HT-29 (cell line): ENCODE results near the gene PROK1. TPM values are rescaled to one million over a fixed set of nuclear protein-coding genes. Genes with fewer than 3 reads are reported as not detected.
"Not testable (repeated sequence)": the region's sequence is repeated elsewhere in the genome, so short reads cannot be mapped to it uniquely, and the experiment has no call there.

Experiments used
- DNase-seq: peaks from one replicate; pipeline ENCODE4 v3.0.0-alpha.2; 2015; ENCODE audit warnings: low spot score
- total RNA-seq: library from RNA; depleted of rRNA; stranded (reverse); fragments of >200 nt; shearing (Covaris generic); gene quantifications from 2 replicates; pipeline ENCODE4 v1.2.3, GENCODE V29; 2014

PROK1 gene
- total RNA-seq, 1 experiment from 2014 or later: not detected

DNA sequence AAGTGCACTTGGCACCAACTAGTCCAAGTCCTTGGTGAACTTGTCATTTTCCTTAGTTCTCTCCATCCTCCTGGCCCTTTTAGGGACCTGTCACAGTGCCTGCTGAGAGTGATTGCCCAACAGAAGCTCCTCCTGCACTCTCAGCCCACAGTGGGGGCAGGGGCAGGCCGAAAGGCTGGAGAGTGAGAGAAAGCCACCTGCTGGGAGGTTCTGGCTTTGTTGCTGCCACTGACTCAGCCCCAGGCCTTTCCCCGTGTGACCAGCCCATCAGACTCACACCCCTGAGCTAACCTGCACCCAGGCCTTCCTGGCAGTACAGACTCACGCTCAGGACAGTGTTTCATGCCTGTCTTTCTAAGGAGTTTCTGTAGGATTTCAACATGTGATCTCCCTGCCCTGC, 17.1 kb upstream of the PROK1 start:
- peak; percentile 47 for DNase-seq

GRCh38 chr1:110434946-110435345, 16.0 kb upstream of the PROK1 start:
- no peak for DNase-seq

GRCh38 chr1:110436635-110437034, 14.3 kb upstream of the PROK1 start:
- no peak for DNase-seq

- DNase-seq: not testable (repeated sequence)
These were observed 13.2 kb upstream of the PROK1 start for GRCh38 chr1:110437645-110438299.

DNA sequence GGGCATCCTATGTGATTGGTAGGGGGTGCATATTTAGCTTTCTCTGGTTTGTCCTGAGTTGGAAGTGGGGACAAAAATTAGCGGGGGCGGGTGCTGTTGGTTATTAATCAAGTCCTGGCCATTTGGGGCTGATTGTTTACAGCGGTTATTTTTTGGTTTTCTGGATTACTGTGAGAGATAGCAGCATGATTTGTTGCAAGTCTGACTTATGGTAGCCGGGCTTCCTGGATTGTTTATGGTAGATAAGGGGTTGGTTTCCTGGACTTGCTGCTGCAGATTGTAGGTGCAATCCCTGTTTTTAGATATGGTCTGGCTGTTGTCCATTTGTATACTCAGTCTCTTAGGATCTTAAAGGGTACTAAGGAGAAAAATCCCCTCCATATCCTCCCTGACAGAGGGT, 12.1 kb upstream of the PROK1 start:
- DNase-seq: no peak

- DNase-seq: not testable (repeated sequence)
These were observed 11.1 kb upstream of the PROK1 start for GRCh38 chr1:110439873-110440272.

GRCh38 chr1:110440877-110441276, 10.1 kb upstream of the PROK1 start:
- no peak for DNase-seq

DNA sequence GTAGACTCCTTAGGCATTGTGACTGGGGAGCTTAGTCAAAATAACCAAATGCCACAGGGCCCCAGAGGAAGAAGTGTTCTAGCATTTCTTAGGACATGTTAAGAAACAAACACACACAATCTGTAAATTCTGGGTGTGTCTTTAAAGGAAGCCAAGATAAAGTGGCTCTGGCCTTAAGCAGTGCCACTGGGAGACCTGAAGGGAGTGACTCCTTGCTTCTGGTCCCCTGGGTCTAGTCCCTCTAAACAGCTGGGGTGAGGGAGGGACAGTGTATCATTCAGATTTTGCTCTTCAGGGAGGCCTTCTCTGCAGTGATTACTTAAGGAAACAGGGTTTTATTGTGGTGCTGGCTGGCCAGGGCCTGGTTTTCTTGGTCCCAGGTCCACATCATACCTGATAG, 9.1 kb upstream of the PROK1 start:
- no peak for DNase-seq

- no peak for DNase-seq
These were observed 7.5 kb upstream of the PROK1 start for GRCh38 chr1:110443451-110443850.

GRCh38 chr1:110444561-110444960, 6.4 kb upstream of the PROK1 start:
- DNase-seq: no peak

DNA sequence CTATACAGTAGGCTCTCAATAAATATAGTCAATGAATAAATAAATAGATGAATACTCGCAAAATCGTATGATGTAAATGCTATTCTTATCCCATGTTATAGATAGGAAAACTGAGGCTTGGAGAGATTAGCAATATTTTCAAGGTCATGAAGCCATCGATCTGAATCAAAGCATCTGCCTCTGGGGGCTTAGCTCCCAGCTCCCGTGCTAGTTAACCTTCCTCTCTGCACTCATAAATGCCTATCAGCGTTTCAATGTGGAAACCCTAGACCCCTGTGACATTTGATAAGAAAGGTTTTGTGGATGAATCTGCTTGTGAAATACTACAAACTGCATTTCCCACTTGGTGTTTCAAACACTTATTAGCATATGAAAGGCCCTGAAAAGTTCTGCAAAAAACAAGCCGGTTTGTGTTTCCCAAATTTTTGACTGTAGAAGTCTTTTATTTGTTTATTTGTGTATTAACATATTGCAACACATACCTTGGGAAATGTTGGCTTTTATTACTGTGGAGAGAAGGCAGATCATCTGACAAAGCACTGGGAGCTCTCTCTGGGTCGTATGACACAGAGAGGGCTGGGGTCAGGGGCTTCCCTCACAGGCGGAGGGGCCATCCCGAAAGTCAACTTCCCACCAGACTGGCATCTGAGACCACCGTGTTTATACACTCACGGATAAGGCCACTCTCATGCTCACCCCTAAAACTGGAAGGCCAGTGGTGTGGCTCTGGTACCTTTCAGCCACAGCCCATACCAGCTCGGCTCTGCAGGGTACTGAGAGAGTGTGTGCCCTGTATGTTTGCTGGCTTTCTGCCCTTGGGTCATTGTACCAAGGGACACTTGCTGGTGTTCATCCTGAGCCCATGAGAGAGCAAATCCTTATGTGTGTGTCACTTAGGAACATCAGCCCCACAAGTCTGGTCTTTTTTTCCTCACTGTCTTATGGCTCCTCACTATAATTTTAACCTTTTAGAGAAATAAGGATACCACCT, 993 bp upstream of the PROK1 start:
- no peak for DNase-seq

DNA sequence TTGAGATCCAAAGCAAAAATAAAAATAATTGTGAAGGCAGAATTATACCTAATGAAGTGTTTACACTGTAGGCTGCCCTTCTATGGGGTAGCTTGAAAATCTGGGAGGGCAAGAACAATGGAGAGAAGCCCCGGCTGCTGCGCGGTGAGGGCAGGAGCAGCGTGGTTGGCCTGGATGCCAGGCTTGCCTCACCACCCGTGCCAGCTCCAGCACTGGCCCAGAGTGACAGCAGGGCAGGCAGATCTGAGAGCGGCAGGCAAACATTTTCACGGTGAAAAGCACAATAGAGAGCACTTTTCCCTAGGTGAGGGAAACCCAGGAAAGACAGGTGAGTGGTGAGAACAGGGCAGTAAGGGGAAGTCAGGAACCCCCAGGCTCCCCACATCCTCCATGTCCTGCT, 1.4 kb downstream of the PROK1 start:
- DNase-seq: no peak

- no peak for DNase-seq
These were observed 2.9 kb downstream of the PROK1 start for GRCh38 chr1:110453829-110454228.

GRCh38 chr1:110454328-110454727, 3.4 kb downstream of the PROK1 start:
- DNase-seq: no peak

GRCh38 chr1:110455151-110455550, 4.2 kb downstream of the PROK1 start:
- no peak for DNase-seq

DNA sequence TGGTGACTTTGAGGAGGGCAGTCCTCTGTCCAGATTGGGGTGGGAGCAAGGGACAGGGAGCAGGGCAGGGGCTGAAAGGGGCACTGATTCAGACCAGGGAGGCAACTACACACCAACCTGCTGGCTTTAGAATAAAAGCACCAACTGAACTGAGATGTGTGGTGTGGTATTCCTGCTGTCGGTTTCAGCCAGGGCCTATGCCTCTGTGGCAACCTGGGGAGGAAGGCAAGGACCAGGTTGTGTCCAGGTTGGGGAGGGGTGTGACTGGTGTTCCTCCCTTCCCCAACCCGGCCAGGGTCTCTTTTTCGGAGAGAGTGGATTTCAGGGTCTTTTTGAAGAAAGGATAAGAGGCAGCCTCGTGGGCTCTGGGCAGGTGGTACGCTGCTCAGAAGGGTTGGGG, 6.3 kb downstream of the PROK1 start:
- DNase-seq: no peak

- DNase-seq: peak; percentile 89
These were observed 9.6 kb downstream of the PROK1 start for GRCh38 chr1:110460253-110461220.

DNA sequence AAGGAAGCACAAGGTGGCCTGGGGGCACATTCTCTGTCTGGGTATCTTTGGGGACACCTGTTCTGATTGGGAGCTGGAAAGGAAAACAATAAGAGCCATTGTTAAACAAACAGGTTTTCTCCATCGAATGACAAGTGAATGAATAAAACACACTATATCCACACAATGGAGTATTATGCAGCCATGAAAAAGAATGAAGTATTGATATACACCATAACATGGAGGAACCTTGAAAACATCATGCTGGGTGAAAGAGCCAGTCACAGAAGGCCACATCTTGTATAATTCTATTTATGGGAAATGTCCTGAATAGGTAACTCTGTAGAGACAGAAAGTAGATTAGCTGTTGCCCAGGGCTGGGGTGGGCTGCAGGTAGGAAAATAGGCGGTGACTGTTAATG, 11.1 kb downstream of the PROK1 start:
- no peak for DNase-seq

DNA sequence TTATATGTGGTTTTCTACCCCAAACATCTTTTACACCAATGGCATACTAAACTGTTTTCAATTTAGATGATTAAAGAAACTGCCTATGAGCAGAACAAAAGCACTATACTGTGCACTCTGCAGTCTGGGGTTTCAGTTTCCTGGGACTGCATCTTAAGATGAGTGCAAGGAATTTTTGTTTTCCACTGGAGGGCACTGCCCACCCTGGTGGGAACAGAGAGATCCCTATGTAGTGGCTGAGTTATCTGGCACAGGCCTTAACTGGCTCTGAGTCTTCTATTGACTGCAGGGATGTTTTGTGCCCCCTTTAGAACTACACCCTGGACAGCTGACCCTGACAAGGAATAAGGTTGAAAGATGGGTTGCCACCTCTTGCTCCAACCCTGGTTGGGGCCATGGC, 12.0 kb downstream of the PROK1 start:
- DNase-seq: no peak

DNA sequence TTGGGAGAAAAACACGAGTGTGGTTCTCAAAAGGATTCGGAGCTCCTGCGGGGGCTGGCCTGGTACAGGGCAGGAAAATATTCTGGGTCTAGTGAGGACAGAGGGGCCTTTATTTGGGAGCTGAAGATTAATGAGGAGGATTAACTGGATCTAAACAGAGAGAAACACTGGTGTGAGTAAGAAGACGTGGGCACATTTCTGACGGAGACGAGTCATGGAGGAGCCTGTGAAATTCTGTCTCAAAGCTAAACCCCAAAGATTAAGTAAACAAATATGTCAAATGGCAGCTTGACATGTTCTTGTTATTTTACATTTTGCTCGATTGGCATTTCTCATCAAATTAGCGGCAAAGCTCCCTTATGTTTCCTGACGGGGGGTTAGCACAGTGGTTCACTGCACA, 12.8 kb downstream of the PROK1 start:
- no peak for DNase-seq

DNA sequence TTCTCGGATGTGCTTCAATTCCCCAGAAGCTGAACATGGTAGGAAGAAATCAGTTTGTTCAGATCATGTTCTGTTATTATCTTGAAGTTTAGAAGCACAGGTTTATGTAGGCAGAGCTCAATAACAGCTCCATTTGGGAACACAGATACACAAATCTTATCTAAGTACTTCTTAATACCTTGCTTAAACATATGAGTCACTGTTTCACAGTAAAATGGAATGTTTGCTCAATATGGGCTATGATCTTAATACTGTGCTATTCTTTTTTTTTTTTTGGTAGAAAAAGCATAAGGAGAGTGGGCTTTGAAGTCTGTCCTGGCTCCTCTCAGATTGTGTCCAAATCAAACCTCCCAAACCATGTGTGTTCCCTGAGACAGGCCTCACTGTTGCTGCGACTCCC, 13.4 kb downstream of the PROK1 start:
- no peak for DNase-seq
